Stimulated activated CD8-positive, alpha-beta memory T cell treated with anti-CD3 and anti-CD28 coated beads, Interleukin-4, amount 100 ng/mL, for 1 hour (primary cell): Measurements from ENCODE around the gene ARFGAP1.
"Not testable (repeated sequence)": the region's sequence is repeated elsewhere in the genome, so short reads cannot be mapped to it uniquely, and the experiment has no call there.

Experiments used
- DNase-seq, 2 donors: peaks; one replicate each; pipeline ENCODE4 v3.0.0-alpha.2; 2020; ENCODE audit warnings: low read depth in 2 of 2, low spot score in 1 of 2

The ARFGAP1 gene

GRCh38 chr20:63330940-63331339, 58.3 kb downstream of the ARFGAP1 start:
- DNase-seq: no peak

GRCh38 chr20:63331741-63332400, 59.3 kb downstream of the ARFGAP1 start:
- DNase-seq: no peak

GRCh38 chr20:63332488-63333240, 60.1 kb downstream of the ARFGAP1 start:
- no peak for DNase-seq

- no peak for DNase-seq
Measured at GRCh38 chr20:63333241-63333836, 60.7 kb downstream of the ARFGAP1 start.

DNA sequence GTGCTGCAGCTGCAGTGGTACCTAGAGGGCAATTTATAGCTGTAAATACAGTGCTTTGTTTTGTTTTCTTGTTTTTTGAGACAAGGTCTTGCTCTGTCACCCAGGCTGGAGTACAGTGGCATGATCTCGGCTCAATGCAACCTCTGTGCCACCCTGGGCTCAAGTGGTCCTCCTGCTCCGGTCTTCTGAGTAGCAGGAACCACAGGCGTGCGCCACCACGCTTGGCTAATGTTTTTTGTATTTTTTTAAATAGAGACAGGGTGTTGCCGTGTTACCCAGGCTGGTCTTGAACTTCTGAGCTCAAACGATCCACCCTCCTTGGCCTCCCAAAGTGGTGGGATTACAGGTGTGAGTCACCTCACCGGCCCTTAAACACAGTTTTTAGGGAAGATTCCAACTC, 61.7 kb downstream of the ARFGAP1 start:
- no peak for DNase-seq

DNA sequence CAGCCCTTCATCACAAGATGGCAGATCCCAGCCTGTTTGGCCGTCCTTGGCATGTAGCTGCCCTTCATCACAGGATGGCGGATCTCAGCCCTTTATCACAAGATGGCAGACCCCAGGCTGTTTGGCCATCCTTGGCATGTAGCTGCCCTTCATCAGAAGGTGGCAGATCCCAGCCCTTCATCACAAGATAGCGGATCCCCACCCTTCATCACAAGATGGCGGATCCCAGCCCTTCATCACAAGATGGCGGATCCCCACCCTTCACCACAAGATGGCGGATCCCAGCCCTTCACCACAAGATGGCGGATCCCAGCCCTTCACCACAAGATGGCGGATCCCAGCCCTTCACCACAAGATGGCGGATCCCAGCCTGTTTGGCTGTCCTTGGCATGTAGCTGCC, 62.4 kb downstream of the ARFGAP1 start:
- not testable (repeated sequence) for DNase-seq

- no peak for DNase-seq
Measured at GRCh38 chr20:63335711-63336110, 63.1 kb downstream of the ARFGAP1 start.

GRCh38 chr20:63336232-63336752, 63.7 kb downstream of the ARFGAP1 start:
- DNase-seq: no peak

GRCh38 chr20:63337786-63338420, 65.3 kb downstream of the ARFGAP1 start:
- DNase-seq: no peak
